Fibroblast of villous mesenchyme (primary cell): ENCODE measurements around the gene ATP11A. TPM values are rescaled to one million over a fixed set of nuclear protein-coding genes. Genes with fewer than 3 reads are reported as not detected.
A peak's percentile ranks its signal among the peaks of the same experiment; 100 is the strongest.

Experiments used
- DNase-seq: peaks from one replicate; pipeline ENCODE4 v3.0.0-alpha.2; 2010; ENCODE audit warnings: low read depth
- H3K4me3 ChIP-seq: 2 replicates; pipeline ENCODE4 v1.5.1; 2011; ENCODE audit warnings: low read depth, mild to moderate bottlenecking, low read length
- CTCF ChIP-seq: IDR thresholded peaks from 2 replicates; pipeline ENCODE4 v1.5.1; 2012; ENCODE audit warnings: low read depth, mild to moderate bottlenecking, low read length; ENCODE audit not compliant: insufficient read depth
- total RNA-seq: library from RNA; depleted of rRNA; stranded (reverse); fragments of >200 nt; gene quantifications from 2 replicates; pipeline ENCODE4 v1.2.3, GENCODE V29; 2012

Gene ATP11A
- total RNA-seq, 1 donor: 6.9 TPM

- no peak for TF ChIP-seq CTCF
- DNase-seq: peak; percentile 37
- H3K4me3 ChIP-seq: no peak overlapping the region
Measured at GRCh38 chr13:112812306-112813055, 122.6 kb downstream of the ATP11A start.

GRCh38 chr13:112813552-112813951 lies 123.7 kb downstream of the ATP11A start:
- no peak for TF ChIP-seq CTCF
- DNase-seq: no peak
- no peak overlapping the region for H3K4me3 ChIP-seq

GRCh38 chr13:112814905-112815585 lies 125.2 kb downstream of the ATP11A start:
- H3K4me3 ChIP-seq: no peak overlapping the region
- DNase-seq: no peak
- TF ChIP-seq CTCF: no peak

- no peak overlapping the region for H3K4me3 ChIP-seq
- no peak for DNase-seq
- no peak for TF ChIP-seq CTCF
Measured at GRCh38 chr13:112815871-112816270, 126.0 kb downstream of the ATP11A start.

- TF ChIP-seq CTCF: no peak
- no peak for DNase-seq
- H3K4me3 ChIP-seq: no peak overlapping the region
Measured at GRCh38 chr13:112818040-112818697, 128.3 kb downstream of the ATP11A start.

GRCh38 chr13:112818698-112819045 lies 128.8 kb downstream of the ATP11A start:
- DNase-seq: no peak
- H3K4me3 ChIP-seq: no peak overlapping the region
- TF ChIP-seq CTCF: no peak
